Left lung (tissue), 10 donors: Measurements from ENCODE around the gene MRGPRE. TPM values are rescaled to one million over a fixed set of nuclear protein-coding genes. Genes with fewer than 3 reads are reported as not detected.

Experiments
- ATAC-seq: fragments of 200-7000 bp; cut with Tn5 transposase; one replicate; pipeline ENCODE4 v1.9.1; 2020; ENCODE audit warnings: moderate library complexity
- DNase-seq, 4 donors: peaks; one replicate each; pipeline ENCODE4 v3.0.0-alpha.2; 2013 to 2020
- H3K27ac ChIP-seq, 2 donors: fragments of 200-600 bp; sonication (generic) in 1 of 2; one replicate each; pipeline versions ENCODE4 v1.5.0 to v1.8.0; 2020 to 2021
- H3K27me3 ChIP-seq, 2 donors: fragments of 200-600 bp; sonication (generic) in 1 of 2; one replicate each; pipeline versions ENCODE4 v1.5.0 to v1.8.0; 2020 to 2021
- H3K36me3 ChIP-seq, 2 donors: fragments of 200-600 bp; sonication (generic) in 1 of 2; one replicate each; pipeline versions ENCODE4 v1.5.0 to v1.8.0; 2020 to 2021
- H3K4me1 ChIP-seq, 2 donors: fragments of 200-600 bp; one replicate each; pipeline ENCODE4 v1.8.0; 2021
- H3K4me3 ChIP-seq, 2 donors: fragments of 200-600 bp; sonication (generic) in 1 of 2; one replicate each; pipeline versions ENCODE4 v1.5.0 to v1.8.0; 2020 to 2021; ENCODE audit warnings: mild to moderate bottlenecking in 1 of 2
- H3K9me3 ChIP-seq, 2 donors: fragments of 200-600 bp; sonication (generic) in 1 of 2; one replicate each; pipeline versions ENCODE4 v1.5.0 to v1.8.0; 2020 to 2021
- intact Hi-C, 2 donors: fragments of 100-400 bp; cut with DNase I; formaldehyde crosslinking; loops; one replicate each; pipeline versions ENCODE4 v1.11.2 to v1.14.2; 2022
- polyA plus RNA-seq, 6 donors: library from polyadenylated mRNA; unstranded; fragments of 120-200 nt; gene quantifications; one replicate each; pipeline ENCODE4 v1.2.1, GENCODE V29; 2013; ENCODE audit not compliant: insufficient read length in 6 of 6
- total RNA-seq, 2 donors: library from RNA; stranded (reverse); fragmentation: NEBNext Ultra II Directional; extraction: Animal tissue kit (Norgen Biotek cat#: 25700); gene quantifications; one replicate each; pipeline ENCODE4 v1.2.1, GENCODE V29; 2021
- TF ChIP-seq, protein P1 (sequence below), 2 donors: fragments of 200-600 bp; sonication (generic) in 1 of 2; IDR thresholded peaks; one replicate each; pipeline versions ENCODE4 v1.5.0 to v1.8.0; 2021; ENCODE audit warnings: antibody characterized with exemption in 2 of 2
- donor health status: DM: no; HTN: yes; CAD: no.
- donor health status: DM: no; HTN: no; CAD: no.

Gene MRGPRE
- total and polyA plus RNA-seq, 8 donors, result 0.11 to 0.47 (median 0.26) TPM; not detected in 4

GRCh38 chr11:3221408-3222002 lies 10.7 kb downstream of the MRGPRE start:
- peak in 1 of 4 donors; percentile 70 for DNase-seq
- no peak for ATAC-seq
- TF ChIP-seq, protein P1, sequence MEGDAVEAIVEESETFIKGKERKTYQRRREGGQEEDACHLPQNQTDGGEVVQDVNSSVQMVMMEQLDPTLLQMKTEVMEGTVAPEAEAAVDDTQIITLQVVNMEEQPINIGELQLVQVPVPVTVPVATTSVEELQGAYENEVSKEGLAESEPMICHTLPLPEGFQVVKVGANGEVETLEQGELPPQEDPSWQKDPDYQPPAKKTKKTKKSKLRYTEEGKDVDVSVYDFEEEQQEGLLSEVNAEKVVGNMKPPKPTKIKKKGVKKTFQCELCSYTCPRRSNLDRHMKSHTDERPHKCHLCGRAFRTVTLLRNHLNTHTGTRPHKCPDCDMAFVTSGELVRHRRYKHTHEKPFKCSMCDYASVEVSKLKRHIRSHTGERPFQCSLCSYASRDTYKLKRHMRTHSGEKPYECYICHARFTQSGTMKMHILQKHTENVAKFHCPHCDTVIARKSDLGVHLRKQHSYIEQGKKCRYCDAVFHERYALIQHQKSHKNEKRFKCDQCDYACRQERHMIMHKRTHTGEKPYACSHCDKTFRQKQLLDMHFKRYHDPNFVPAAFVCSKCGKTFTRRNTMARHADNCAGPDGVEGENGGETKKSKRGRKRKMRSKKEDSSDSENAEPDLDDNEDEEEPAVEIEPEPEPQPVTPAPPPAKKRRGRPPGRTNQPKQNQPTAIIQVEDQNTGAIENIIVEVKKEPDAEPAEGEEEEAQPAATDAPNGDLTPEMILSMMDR (IDR thresholded peaks at IDR 0.05), result no peak
- Histone ChIP-seq H3K27ac (no peak overlapping the region), H3K36me3 (no peaks in the 10 kb centered on the region), H3K4me1 (peaks cover 0 to 5% of the 10 kb centered on the region in 2 donors), H3K27me3 (peaks cover 0 to 82% of the 10 kb centered on the region in 2 donors), H3K9me3 (no peaks in the 10 kb centered on the region), H3K4me3 (no peak overlapping the region)
- intact Hi-C loops, result no loop called here

DNA sequence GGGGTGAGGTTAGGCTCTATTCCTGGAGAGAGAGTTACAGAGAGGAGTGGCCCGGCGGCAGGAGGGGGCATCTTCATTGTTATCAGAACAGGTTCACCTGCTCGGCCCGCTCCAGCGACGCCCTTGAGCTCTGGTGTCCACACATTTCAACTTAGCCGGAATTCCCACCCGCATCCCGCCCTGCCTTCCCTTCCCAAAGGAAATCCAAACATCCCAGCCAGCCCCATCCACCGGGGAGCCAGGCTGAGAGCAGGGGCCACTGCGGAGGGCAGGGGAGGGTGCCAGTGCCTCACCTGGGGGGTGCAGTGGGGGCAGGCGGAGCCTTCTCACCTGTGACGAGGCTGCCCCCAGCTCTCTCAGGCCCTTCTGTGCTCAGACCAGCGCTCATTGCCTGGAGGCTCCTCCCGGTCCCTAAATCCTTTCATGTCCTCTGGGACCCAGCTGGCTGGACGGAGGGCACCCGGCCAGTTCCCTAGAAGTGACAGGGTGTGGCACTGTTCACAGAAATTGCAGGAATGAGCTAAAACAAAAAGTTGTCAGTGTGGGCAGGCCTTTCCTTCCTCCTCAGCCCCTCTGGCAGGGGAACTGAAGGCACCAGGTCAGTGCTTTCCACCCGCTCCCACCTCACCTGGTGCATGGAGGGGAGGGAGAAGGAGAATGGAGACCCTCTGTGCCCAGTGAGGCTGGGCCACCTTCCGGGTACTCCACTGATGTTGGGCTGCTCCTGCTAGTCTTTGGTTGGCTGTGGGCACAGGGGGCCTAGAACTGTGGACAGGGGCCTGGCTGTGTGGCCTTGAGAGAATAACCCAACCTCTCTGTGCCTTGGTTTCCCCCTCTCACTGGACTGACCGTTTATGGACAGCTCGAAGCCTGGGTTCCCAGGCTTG lies 11.5 kb downstream of the MRGPRE start:
- TF ChIP-seq, protein P1 (IDR thresholded peaks at IDR 0.05), result no peak
- peak; percentile 18 for ATAC-seq
- Histone ChIP-seq H3K4me3 (no peak overlapping the region), H3K27ac (no peak overlapping the region), H3K36me3 (no peaks in the 10 kb centered on the region), H3K9me3 (no peaks in the 10 kb centered on the region), H3K27me3 (peaks cover 0 to 89% of the 10 kb centered on the region in 2 donors), H3K4me1 (peaks cover 0 to 5% of the 10 kb centered on the region in 2 donors)
- peak in 3 of 4 donors; percentile 28 to 79 (median 31) for DNase-seq
- intact Hi-C loops, result no loop called here

DNA sequence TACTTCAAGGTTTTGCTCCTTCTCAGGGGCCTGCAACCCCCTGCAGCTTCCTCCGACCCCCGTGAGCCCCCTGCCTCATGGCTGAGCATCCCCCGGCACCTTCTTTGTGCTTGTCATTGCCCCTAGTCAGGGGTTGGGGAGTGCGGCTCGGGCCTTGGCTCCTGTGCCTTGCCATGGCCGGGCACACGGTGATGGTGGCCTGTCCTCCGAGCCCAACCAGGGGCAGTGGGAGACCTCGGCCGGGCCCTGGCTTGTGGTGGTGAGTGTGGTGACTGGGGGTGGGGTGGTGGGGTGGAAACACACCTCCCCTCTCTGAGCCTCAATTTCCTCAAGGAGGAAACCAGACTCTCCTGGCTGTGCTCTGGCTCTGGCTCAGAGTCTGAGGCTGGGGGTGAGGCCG lies 12.1 kb downstream of the MRGPRE start:
- TF ChIP-seq, protein P1 (IDR thresholded peaks at IDR 0.05), result no peak
- no peak overlapping the region for H3K27ac ChIP-seq
- peak in 1 of 4 donors; percentile 62 for DNase-seq
- no peaks in the 10 kb centered on the region for H3K36me3 ChIP-seq
- intact Hi-C loops, result no loop called here
- H3K4me3 ChIP-seq, result no peak overlapping the region
- H3K27me3 ChIP-seq, result peaks cover 0 to 91% of the 10 kb centered on the region in 2 donors
- H3K4me1 ChIP-seq, result peaks cover 0 to 5% of the 10 kb centered on the region in 2 donors
- H3K9me3 ChIP-seq, result no peaks in the 10 kb centered on the region
- no peak for ATAC-seq

DNA sequence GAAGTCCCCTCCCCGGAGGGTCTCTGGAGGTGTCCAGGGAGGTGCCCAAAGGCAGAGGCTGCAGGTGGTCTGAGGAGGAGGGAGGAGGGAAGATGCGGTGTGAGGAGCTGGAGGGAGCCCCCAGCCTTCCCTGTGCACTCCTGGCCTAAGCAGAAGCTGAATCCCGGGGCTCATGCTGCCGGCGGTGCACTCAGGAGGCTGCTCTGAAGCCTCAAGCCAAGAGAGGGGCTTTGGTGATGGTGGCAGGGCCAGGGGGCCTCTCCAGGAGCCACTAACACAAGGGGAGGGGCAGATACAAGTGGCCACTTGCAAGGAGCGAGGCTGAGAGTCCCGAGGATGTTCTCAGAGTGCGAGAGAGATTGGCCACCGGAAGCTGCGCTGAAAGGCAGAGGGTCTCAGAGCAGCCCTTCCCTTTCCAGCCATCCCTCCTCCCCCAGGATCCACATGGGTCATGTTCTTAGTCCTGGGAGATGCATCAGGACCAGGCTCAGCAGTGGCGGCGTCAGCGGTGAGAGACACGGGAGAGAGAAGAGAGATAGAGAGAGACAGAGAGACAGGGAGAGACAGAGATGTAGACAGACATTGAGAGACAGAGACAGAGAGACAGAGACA lies 12.8 kb downstream of the MRGPRE start:
- Histone ChIP-seq H3K4me1 (peaks cover 0 to 5% of the 10 kb centered on the region in 2 donors), H3K4me3 (no peak overlapping the region), H3K36me3 (no peaks in the 10 kb centered on the region), H3K27me3 (peaks cover 0 to 88% of the 10 kb centered on the region in 2 donors), H3K27ac (no peak overlapping the region), H3K9me3 (no peaks in the 10 kb centered on the region)
- TF ChIP-seq, protein P1 (IDR thresholded peaks at IDR 0.05), result no peak
- intact Hi-C loops, result loop anchor here in 1 of 2 donors (5.0 kb wide), 1 partner anchor 182 kb away; no protein-coding TSS in a partner anchor
- peak in 1 of 4 donors; percentile 66 for DNase-seq
- no peak for ATAC-seq
